Activated naive CD4-positive, alpha-beta T cell treated with anti-CD3 and anti-CD28 coated beads for 36 hours (primary cell): Measurements from ENCODE around the gene BHLHA15. TPM values are rescaled to one million over a fixed set of nuclear protein-coding genes. Genes with fewer than 3 reads are reported as not detected.
A peak's percentile ranks its signal among the peaks of the same experiment; 100 is the strongest.

Experiments
- CTCF ChIA-PET: fragments of 350-600 bp; sonication (Branson Sonifier 250); formaldehyde crosslinking; loops from one replicate; lab custom pipeline; 2021; ENCODE audit warnings: antibody characterized with exemption; lab: Charles Lee
- DNase-seq: peaks from one replicate; pipeline ENCODE4 v3.0.0-alpha.2; 2020
- H3K27ac Mint-ChIP-seq: one replicate; pipeline ENCODE4 v1.8.0; 2021; ENCODE audit warnings: mild to moderate bottlenecking, mixed read lengths
- H3K27me3 Mint-ChIP-seq: one replicate; pipeline ENCODE4 v1.8.0; 2021; ENCODE audit warnings: low read depth, mixed read lengths
- H3K36me3 Mint-ChIP-seq: one replicate; pipeline ENCODE4 v1.8.0; 2021; ENCODE audit warnings: low read depth, mixed read lengths
- H3K4me1 Mint-ChIP-seq: one replicate; pipeline ENCODE4 v1.8.0; 2021; ENCODE audit warnings: low read depth, mixed read lengths
- H3K4me3 Mint-ChIP-seq: one replicate; pipeline ENCODE4 v1.8.0; 2021; ENCODE audit warnings: mild to moderate bottlenecking, moderate library complexity, mixed read lengths
- H3K9me3 Mint-ChIP-seq: one replicate; pipeline ENCODE4 v1.8.0; 2021; ENCODE audit warnings: mixed read lengths
- intact Hi-C: fragments of 100-400 bp; cut with micrococcal nuclease; formaldehyde crosslinking; loops from one replicate; pipeline ENCODE4 v1.15.1; 2023
- total RNA-seq, 2 experiments: library from RNA; stranded (reverse); gene quantifications; one replicate each; pipeline ENCODE4 v1.2.3, GENCODE V29; 2021

Gene BHLHA15
- total RNA-seq, 2 experiments from 2014 or later = 0.40 to 0.41 TPM

- Mint-ChIP-seq H3K27ac (peak overlapping the region; percentile 94), H3K9me3 (no peaks in the 10 kb centered on the region), H3K4me1 (peaks cover 41% of the 10 kb centered on the region), H3K36me3 (peaks cover 4% of the 10 kb centered on the region), H3K4me3 (no peak overlapping the region), H3K27me3 (no peaks in the 10 kb centered on the region)
- CTCF ChIA-PET = no interaction called here
- DNase-seq = no peak
- intact Hi-C loops = no loop called here
Measured at GRCh38 chr7:98248156-98248555, 36.9 kb downstream of the BHLHA15 start.

GRCh38 chr7:98249106-98249505 is 37.9 kb downstream of the BHLHA15 start:
- Mint-ChIP-seq H3K27ac (peak overlapping the region; percentile 94), H3K4me3 (peak overlapping the region; percentile 52), H3K27me3 (no peaks in the 10 kb centered on the region), H3K4me1 (peaks cover 44% of the 10 kb centered on the region), H3K9me3 (no peaks in the 10 kb centered on the region), H3K36me3 (peaks cover 4% of the 10 kb centered on the region)
- CTCF ChIA-PET = interaction anchor here (0.7 kb wide), 1 partner anchor 18 kb away, joined by 3 read pairs; no protein-coding TSS in a partner anchor
- intact Hi-C loops = no loop called here
- peak; percentile 33 for DNase-seq

GRCh38 chr7:98250789-98251188 is 39.5 kb downstream of the BHLHA15 start:
- Mint-ChIP-seq H3K4me1 (peaks cover 50% of the 10 kb centered on the region), H3K9me3 (no peaks in the 10 kb centered on the region)
- intact Hi-C loops = loop anchor here (1.0 to 5.0 kb wide), 5 partner anchors 31 to 1133 kb away; partner anchors contain the start of genes ASNS, BRI3, LMTK2 and SDHAF3

GRCh38 chr7:98251231-98251600 is 40.0 kb downstream of the BHLHA15 start:
- H3K4me1 Mint-ChIP-seq = peaks cover 53% of the 10 kb centered on the region
- intact Hi-C loops = loop anchor here (1.0 to 5.0 kb wide), 5 partner anchors 30 to 1134 kb away; partner anchors contain the start of genes ASNS, BRI3, LMTK2 and SDHAF3
- H3K27me3 Mint-ChIP-seq = no peaks in the 10 kb centered on the region
- H3K4me3 Mint-ChIP-seq = peak overlapping the region; percentile 93
- peaks cover 11% of the 10 kb centered on the region for H3K36me3 Mint-ChIP-seq
- no peaks in the 10 kb centered on the region for H3K9me3 Mint-ChIP-seq
- H3K27ac Mint-ChIP-seq = peak overlapping the region; percentile 94
- peak; percentile 48 for DNase-seq
- CTCF ChIA-PET = interaction anchor here (0.6 to 1.7 kb wide), 6 partner anchors 9 to 890 kb away, joined by 3 to 4 read pairs (median 3); no protein-coding TSS in a partner anchor

More at GRCh38 chr7:98250789-98251188, 39.5 kb downstream of the BHLHA15 start:
- Mint-ChIP-seq H3K4me3 (peak overlapping the region; percentile 93), H3K27ac (peak overlapping the region; percentile 94), H3K27me3 (no peaks in the 10 kb centered on the region), H3K36me3 (peaks cover 10% of the 10 kb centered on the region)
- DNase-seq = peak; percentile 75
- CTCF ChIA-PET = interaction anchor here (0.6 to 1.7 kb wide), 10 partner anchors 9 to 891 kb away, joined by 3 to 4 read pairs (median 3); no protein-coding TSS in a partner anchor

- DNase-seq = peak; percentile 90
- H3K9me3 Mint-ChIP-seq = no peaks in the 10 kb centered on the region
- H3K36me3 Mint-ChIP-seq = peaks cover 14% of the 10 kb centered on the region
- CTCF ChIA-PET = interaction anchor here (1.7 kb wide), 1 partner anchor 84 kb away, joined by 4 read pairs; no protein-coding TSS in a partner anchor
- intact Hi-C loops = loop anchor here (1.0 to 5.0 kb wide), 9 partner anchors 29 to 1135 kb away; partner anchors contain the start of genes ASNS, BAIAP2L1, BRI3 and LMTK2
- peaks cover 53% of the 10 kb centered on the region for H3K4me1 Mint-ChIP-seq
- peak within 1 kb of the TSS; percentile 94 for H3K27ac Mint-ChIP-seq
- no peaks in the 10 kb centered on the region for H3K27me3 Mint-ChIP-seq
- H3K4me3 Mint-ChIP-seq = peak within 1 kb of the TSS; percentile 93
Measured at GRCh38 chr7:98251601-98252424, 40.6 kb downstream of the BHLHA15 start, which contains the start of gene TECPR1. TSS of gene TECPR1 (minus strand) at chr7:98252232. CDS start at chr7:98246146, 6,086 bp downstream.

- peaks cover 48% of the 10 kb centered on the region for H3K4me1 Mint-ChIP-seq
- peak overlapping the region; percentile 86 for H3K27ac Mint-ChIP-seq
- intact Hi-C loops = loop anchor here (1.0 to 5.0 kb wide), 5 partner anchors 50 to 1135 kb away; partner anchors contain the start of genes BAIAP2L1, SDHAF3 and TRRAP
- H3K9me3 Mint-ChIP-seq = no peaks in the 10 kb centered on the region
- peaks cover 18% of the 10 kb centered on the region for H3K36me3 Mint-ChIP-seq
- no peaks in the 10 kb centered on the region for H3K27me3 Mint-ChIP-seq
- CTCF ChIA-PET = no interaction called here
- DNase-seq = no peak
- H3K4me3 Mint-ChIP-seq = peak overlapping the region; percentile 93
Measured at GRCh38 chr7:98252425-98253054, 41.3 kb downstream of the BHLHA15 start.

GRCh38 chr7:98254516-98254915 is 43.3 kb downstream of the BHLHA15 start:
- intact Hi-C loops = loop anchor here (5.0 kb wide), 1 partner anchor 1137 kb away; the partner anchor contains the start of gene SDHAF3
- Mint-ChIP-seq H3K4me1 (peaks cover 35% of the 10 kb centered on the region), H3K27ac (peak overlapping the region; percentile 80), H3K9me3 (no peaks in the 10 kb centered on the region), H3K27me3 (no peaks in the 10 kb centered on the region), H3K36me3 (peaks cover 20% of the 10 kb centered on the region), H3K4me3 (no peak overlapping the region)
- DNase-seq = no peak
- CTCF ChIA-PET = interaction anchor here (0.9 kb wide), 1 partner anchor 13 kb away, joined by 3 read pairs; no protein-coding TSS in a partner anchor

- intact Hi-C loops = loop anchor here (5.0 kb wide), 1 partner anchor 1138 kb away; the partner anchor contains the start of gene SDHAF3
- CTCF ChIA-PET = interaction anchor here (0.6 kb wide), 1 partner anchor 9 kb away, joined by 3 read pairs; no protein-coding TSS in a partner anchor
- Mint-ChIP-seq H3K36me3 (peaks cover 20% of the 10 kb centered on the region), H3K27ac (peak overlapping the region; percentile 80), H3K4me3 (no peak overlapping the region), H3K4me1 (peaks cover 30% of the 10 kb centered on the region), H3K9me3 (no peaks in the 10 kb centered on the region), H3K27me3 (no peaks in the 10 kb centered on the region)
- DNase-seq = peak; percentile 25
Measured at GRCh38 chr7:98254951-98255610, 43.8 kb downstream of the BHLHA15 start.

- H3K27ac Mint-ChIP-seq = peak overlapping the region; percentile 46
- DNase-seq = no peak
- intact Hi-C loops = no loop called here
- no peak overlapping the region for H3K4me3 Mint-ChIP-seq
- no peaks in the 10 kb centered on the region for H3K9me3 Mint-ChIP-seq
- peaks cover 24% of the 10 kb centered on the region for H3K4me1 Mint-ChIP-seq
- H3K36me3 Mint-ChIP-seq = peaks cover 25% of the 10 kb centered on the region
- no peaks in the 10 kb centered on the region for H3K27me3 Mint-ChIP-seq
- CTCF ChIA-PET = interaction anchor here (1.2 kb wide), 1 partner anchor 9 kb away, joined by 5 read pairs; no protein-coding TSS in a partner anchor
Measured at GRCh38 chr7:98256431-98256830, 45.2 kb downstream of the BHLHA15 start.

- no peak overlapping the region for H3K27ac Mint-ChIP-seq
- no peak for DNase-seq
- no peak overlapping the region for H3K4me3 Mint-ChIP-seq
- no peaks in the 10 kb centered on the region for H3K27me3 Mint-ChIP-seq
- intact Hi-C loops = no loop called here
- peaks cover 30% of the 10 kb centered on the region for H3K36me3 Mint-ChIP-seq
- no peaks in the 10 kb centered on the region for H3K9me3 Mint-ChIP-seq
- H3K4me1 Mint-ChIP-seq = peaks cover 20% of the 10 kb centered on the region
- CTCF ChIA-PET = interaction anchor here (0.7 kb wide), 1 partner anchor 889 kb away, joined by 4 read pairs; no protein-coding TSS in a partner anchor
Measured at GRCh38 chr7:98257701-98258100, 46.5 kb downstream of the BHLHA15 start.
